ENCODE data around the gene RARB. TPM values are rescaled to one million over a fixed set of nuclear protein-coding genes. Genes with fewer than 3 reads are reported as not detected.

RARB gene
- total RNA-seq, 1 donor from 2014 or later = 0.26 TPM

DNA sequence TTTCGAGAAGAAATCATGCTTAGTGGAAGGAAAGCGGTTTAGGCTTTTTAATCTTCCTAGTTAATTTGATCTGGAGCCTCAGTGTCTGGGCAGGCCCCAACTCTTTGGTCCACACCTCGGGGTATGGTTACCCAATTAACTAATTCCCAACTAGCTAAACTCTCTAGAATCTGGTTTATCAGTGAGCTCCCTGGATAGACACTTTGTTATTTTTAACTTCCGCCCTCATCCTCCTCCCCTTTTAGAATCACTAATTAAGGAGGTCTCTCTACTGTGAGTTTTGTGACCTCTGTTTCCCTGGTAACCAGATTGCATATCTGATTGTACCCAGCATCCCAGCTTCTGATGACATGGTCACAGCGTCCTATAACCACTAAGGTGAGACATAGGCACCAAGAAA lies 112.2 kb downstream of the RARB start:
- no peaks in the 10 kb centered on the region for H3K36me3 ChIP-seq (ENCODE audit: control insufficient read depth, insufficient read depth, low read length)
- H3K4me3 ChIP-seq (ENCODE audit: low read depth, low read length) = no peak overlapping the region
- FAIRE-seq (no peak), DNase-seq (ENCODE audit: low read depth) (no peak)
- H3K27me3 ChIP-seq (ENCODE audit: control insufficient read depth, insufficient read depth, low read length) = no peaks in the 10 kb centered on the region
- TF ChIP-seq, protein P1, sequence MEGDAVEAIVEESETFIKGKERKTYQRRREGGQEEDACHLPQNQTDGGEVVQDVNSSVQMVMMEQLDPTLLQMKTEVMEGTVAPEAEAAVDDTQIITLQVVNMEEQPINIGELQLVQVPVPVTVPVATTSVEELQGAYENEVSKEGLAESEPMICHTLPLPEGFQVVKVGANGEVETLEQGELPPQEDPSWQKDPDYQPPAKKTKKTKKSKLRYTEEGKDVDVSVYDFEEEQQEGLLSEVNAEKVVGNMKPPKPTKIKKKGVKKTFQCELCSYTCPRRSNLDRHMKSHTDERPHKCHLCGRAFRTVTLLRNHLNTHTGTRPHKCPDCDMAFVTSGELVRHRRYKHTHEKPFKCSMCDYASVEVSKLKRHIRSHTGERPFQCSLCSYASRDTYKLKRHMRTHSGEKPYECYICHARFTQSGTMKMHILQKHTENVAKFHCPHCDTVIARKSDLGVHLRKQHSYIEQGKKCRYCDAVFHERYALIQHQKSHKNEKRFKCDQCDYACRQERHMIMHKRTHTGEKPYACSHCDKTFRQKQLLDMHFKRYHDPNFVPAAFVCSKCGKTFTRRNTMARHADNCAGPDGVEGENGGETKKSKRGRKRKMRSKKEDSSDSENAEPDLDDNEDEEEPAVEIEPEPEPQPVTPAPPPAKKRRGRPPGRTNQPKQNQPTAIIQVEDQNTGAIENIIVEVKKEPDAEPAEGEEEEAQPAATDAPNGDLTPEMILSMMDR (IDR thresholded peaks at IDR 0.05; ENCODE audit: insufficient read depth, low read length, severe bottlenecking) = no peak

DNA sequence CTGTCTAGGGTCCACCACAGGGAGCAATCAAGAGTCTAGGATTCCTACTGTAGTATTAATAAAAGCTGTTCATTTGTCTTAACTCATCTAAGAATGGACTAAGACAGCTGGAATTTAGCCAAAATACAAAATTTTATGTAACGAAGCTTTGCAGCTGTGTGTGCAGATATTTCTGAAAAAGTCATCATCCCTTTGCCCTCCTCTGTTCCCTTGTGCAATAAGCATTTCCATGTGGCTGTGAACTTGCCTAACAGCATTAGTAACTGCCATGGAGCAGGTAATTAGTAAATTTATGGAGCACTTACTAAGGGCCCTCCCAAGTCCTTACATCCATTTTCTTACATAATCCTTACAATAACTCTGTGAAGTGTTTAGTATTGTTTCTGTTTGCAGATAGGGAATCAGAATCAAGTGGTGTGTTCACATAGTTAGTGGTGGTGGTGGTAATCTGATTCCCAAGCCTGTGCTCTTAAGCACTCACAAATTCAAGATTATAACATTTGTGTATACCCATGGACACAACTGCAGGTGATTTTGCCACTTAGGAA lies 114.5 kb downstream of the RARB start:
- Histone ChIP-seq H3K4me3 (ENCODE audit: low read depth, low read length) (no peak overlapping the region), H3K36me3 (ENCODE audit: control insufficient read depth, insufficient read depth, low read length) (no peaks in the 10 kb centered on the region), H3K27me3 (ENCODE audit: control insufficient read depth, insufficient read depth, low read length) (no peaks in the 10 kb centered on the region)
- no peak for FAIRE-seq
- DNase-seq (ENCODE audit: low read depth) = peak; percentile 10
- TF ChIP-seq, protein P1 (IDR thresholded peaks at IDR 0.05; ENCODE audit: insufficient read depth, low read length, severe bottlenecking) = no peak

DNA sequence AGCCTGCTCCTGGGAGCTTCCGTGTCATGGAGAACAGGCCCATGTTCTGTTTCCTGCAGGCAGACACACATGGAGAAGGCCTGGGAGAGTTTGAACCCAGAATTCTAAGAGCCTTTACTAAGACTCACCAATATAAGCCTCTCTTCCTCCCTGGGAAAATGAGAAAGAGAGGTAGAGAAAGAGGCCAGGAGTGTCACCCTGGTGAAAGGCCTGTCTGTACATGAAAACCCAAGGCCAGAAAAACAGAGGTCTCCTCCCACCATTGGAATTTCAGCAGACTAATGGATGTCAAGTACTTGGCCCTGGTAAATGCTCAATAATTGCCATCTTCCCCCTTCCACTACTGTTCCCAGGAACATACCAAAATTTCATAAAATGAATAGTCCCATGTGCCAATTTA lies 119.0 kb downstream of the RARB start:
- H3K36me3 ChIP-seq (ENCODE audit: control insufficient read depth, insufficient read depth, low read length) = no peaks in the 10 kb centered on the region
- no peaks in the 10 kb centered on the region for H3K27me3 ChIP-seq (ENCODE audit: control insufficient read depth, insufficient read depth, low read length)
- TF ChIP-seq, protein P1 (IDR thresholded peaks at IDR 0.05; ENCODE audit: insufficient read depth, low read length, severe bottlenecking) = no peak
- DNase-seq (ENCODE audit: low read depth) (peak; percentile 59), FAIRE-seq (no peak)
- H3K4me3 ChIP-seq (ENCODE audit: low read depth, low read length) = no peak overlapping the region

DNA sequence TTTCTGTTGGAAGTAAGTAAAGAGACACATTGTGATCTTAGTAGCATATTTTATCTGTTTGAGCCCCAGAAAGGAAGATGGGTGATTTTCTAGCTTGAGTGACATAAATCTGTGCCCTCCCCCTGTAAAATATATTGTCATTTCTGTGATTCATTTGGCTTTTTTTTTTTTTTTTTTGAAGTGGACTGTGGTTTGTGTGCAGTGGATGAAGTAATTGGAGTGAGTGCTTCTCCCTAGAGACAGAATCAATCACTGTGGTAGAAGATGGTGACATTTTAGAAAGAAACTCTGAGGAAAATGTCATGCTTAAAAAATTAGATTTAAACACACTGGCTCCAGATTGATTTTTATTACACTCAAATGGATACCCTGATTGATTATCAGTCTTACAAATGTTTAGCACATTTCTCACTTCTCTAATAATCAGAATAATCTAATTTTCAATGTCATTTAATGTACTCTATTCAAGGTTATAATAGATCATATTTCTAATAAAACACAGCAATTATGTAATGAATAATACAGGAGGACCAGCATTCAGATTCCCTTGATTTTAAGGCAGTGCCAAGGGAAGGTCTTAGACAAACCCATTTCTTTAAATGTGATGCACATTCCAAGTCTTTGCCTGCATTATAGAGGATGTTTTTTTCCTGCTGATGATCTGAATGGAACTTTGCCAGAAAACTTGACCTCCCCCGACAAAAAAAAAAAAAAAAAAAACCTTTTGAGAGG lies 120.0 kb downstream of the RARB start:
- H3K36me3 ChIP-seq (ENCODE audit: control insufficient read depth, insufficient read depth, low read length) = no peaks in the 10 kb centered on the region
- H3K4me3 ChIP-seq (ENCODE audit: low read depth, low read length) = no peak overlapping the region
- TF ChIP-seq, protein P1 (IDR thresholded peaks at IDR 0.05; ENCODE audit: insufficient read depth, low read length, severe bottlenecking) = no peak
- FAIRE-seq = no peak
- peak; percentile 14 for DNase-seq (ENCODE audit: low read depth)
- H3K27me3 ChIP-seq (ENCODE audit: control insufficient read depth, insufficient read depth, low read length) = no peaks in the 10 kb centered on the region

DNA sequence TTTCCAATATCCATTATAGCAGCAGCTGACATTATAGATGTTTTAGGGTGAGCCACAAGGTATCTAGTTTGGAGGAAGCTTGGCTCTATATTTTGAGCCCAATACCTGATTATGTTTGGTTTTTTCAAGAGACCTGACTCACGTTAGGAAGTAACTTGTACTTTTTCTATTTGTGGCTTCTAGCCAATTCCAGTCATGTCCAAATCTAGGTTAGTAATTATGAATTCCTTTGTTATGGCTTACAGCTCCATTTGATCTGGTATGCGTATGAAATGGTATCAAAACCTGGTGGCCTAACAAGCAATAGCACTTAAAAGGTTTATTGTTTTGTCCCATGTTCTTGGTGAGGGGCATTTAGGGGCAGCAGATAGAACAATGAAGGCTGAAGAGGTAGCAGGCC lies 120.8 kb downstream of the RARB start:
- DNase-seq (ENCODE audit: low read depth) (peak; percentile 75), FAIRE-seq (no peak)
- Histone ChIP-seq H3K4me3 (ENCODE audit: low read depth, low read length) (no peak overlapping the region), H3K27me3 (ENCODE audit: control insufficient read depth, insufficient read depth, low read length) (no peaks in the 10 kb centered on the region), H3K36me3 (ENCODE audit: control insufficient read depth, insufficient read depth, low read length) (no peaks in the 10 kb centered on the region)
- TF ChIP-seq, protein P1 (IDR thresholded peaks at IDR 0.05; ENCODE audit: insufficient read depth, low read length, severe bottlenecking) = no peak
